SH-SY5Y (cell line): Measurements from ENCODE around the gene CAPN1.

Experiments
- GATA2 ChIP-seq: IDR thresholded peaks from 2 replicates; pipeline ENCODE4 v1.6.1; 2011; ENCODE audit warnings: mild to moderate bottlenecking, low read depth, low read length
- GATA3 ChIP-seq: IDR thresholded peaks from 2 replicates; pipeline ENCODE4 v1.6.1; 2011; ENCODE audit warnings: low read depth, mild to moderate bottlenecking, low read length, moderate library complexity

DNA sequence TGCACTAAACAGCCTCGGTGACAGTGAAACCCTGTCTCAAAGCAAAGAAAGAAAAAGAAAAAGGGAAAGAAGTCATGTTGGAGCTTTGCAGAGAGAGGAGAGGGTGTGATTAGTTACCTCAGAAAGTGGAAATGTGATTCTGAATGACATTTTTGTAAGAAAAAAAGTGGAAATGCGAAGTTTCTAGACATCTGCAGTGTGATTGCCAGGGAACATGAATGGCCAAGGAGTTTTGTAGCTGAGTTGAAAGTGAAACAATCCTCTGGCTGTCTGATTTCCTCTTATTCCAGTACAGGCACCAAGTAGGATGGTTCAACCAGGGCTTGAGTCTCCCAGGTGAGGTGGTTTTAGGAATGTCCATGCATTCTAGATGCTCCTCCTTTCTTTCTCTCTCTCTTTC is 29.6 kb upstream of the CAPN1 start:
- no peak for TF ChIP-seq GATA3
- TF ChIP-seq GATA2, result no peak
